H1 (cell line): Measurements from ENCODE around the gene INPP5K. TPM values are rescaled to one million over a fixed set of nuclear protein-coding genes. Genes with fewer than 3 reads are reported as not detected.

Experiments
- CTCF ChIA-PET: fragments of 300-600 bp; sonication (Branson Sonifier 250); formaldehyde crosslinking; loops from one replicate; lab custom pipeline; 2021; ENCODE audit not compliant: partially characterized antibody; lab: Charles Lee
- POLR2A ChIA-PET: fragments of 300-600 bp; sonication (Branson Sonifier 250); formaldehyde crosslinking; loops from one replicate; lab custom pipeline; 2021; ENCODE audit warnings: inconsistent platforms; ENCODE audit not compliant: partially characterized antibody; lab: Charles Lee
- DNase-seq, 2 experiments: peaks; one replicate each; pipeline versions ENCODE4 v3.0.0 to v3.0.0-alpha.2; 2010 to 2022; ENCODE audit warnings: low spot score in 2 of 2, low read depth in 1 of 2, mixed read lengths in 1 of 2
- FAIRE-seq: peaks from 2 replicates; lab custom pipeline; 2011; peaks lifted over from hg19 to GRCh38; lab: Jason Lieb, UNC
- H2AFZ ChIP-seq: 2 replicates; pipeline ENCODE4 v1.8.1; 2012; ENCODE audit warnings: low read length, inconsistent platforms
- H2AK5ac ChIP-seq: 2 replicates; pipeline ENCODE4 v1.6.1; 2013; ENCODE audit warnings: low read depth, low read length
- H2BK120ac ChIP-seq: replicated peaks from 2 replicates; pipeline ENCODE3; 2013; ENCODE audit warnings: low read depth, low read length, inconsistent platforms
- H2BK12ac ChIP-seq: 2 replicates; pipeline ENCODE4 v1.6.1; 2013; ENCODE audit warnings: low read depth, low read length
- H2BK15ac ChIP-seq: 2 replicates; pipeline ENCODE4 v1.6.1; 2013; ENCODE audit warnings: low read length
- H2BK20ac ChIP-seq: 2 replicates; pipeline ENCODE4 v1.6.1; 2013; ENCODE audit warnings: low read length
- H2BK5ac ChIP-seq: 2 replicates; pipeline ENCODE4 v1.6.1; 2013; ENCODE audit warnings: low read depth, low read length
- H3K14ac ChIP-seq: 2 replicates; pipeline ENCODE4 v1.6.1; 2013; ENCODE audit warnings: inconsistent platforms; ENCODE audit not compliant: insufficient read length
- H3K18ac ChIP-seq: 2 replicates; pipeline ENCODE4 v1.6.1; 2013; ENCODE audit warnings: low read length; ENCODE audit errors: extremely low read depth
- H3K23ac ChIP-seq: 2 replicates; pipeline ENCODE4 v1.6.1; 2013; ENCODE audit warnings: inconsistent platforms; ENCODE audit not compliant: insufficient read length
- H3K23me2 ChIP-seq: 2 replicates; pipeline ENCODE4 v1.6.1; 2013; ENCODE audit warnings: low read depth, low read length
- H3K27ac ChIP-seq: 2 replicates; pipeline ENCODE4 v1.6.1; 2011; ENCODE audit warnings: low read depth, low read length, inconsistent platforms
- H3K27me3 ChIP-seq, 4 experiments: replicated peaks in 1 of 4; 1 replicate in 1 of 4; 2 replicates in 3 of 4; pipeline versions ENCODE4 v1.6.1 to v1.8.1; 2011 to 2013; ENCODE audit warnings: low read length in 3 of 4, mild to moderate bottlenecking in 3 of 4, inconsistent platforms in 2 of 4, mixed read lengths in 2 of 4, moderate library complexity in 1 of 4; ENCODE audit not compliant: control insufficient read depth in 3 of 4, insufficient read depth in 3 of 4; ENCODE audit errors: extremely low read depth in 1 of 4
- H3K36me3 ChIP-seq, 4 experiments: 2 replicates each; pipeline versions ENCODE4 v1.6.1 to v1.8.1; 2011 to 2013; ENCODE audit warnings: mild to moderate bottlenecking in 4 of 4, low read length in 3 of 4, moderate library complexity in 2 of 4, control low read depth in 1 of 4, inconsistent platforms in 1 of 4; ENCODE audit not compliant: insufficient read depth in 4 of 4, control insufficient read depth in 2 of 4
- H3K4ac ChIP-seq: replicated peaks from 2 replicates; pipeline ENCODE3; 2013; ENCODE audit warnings: low read length, low read depth, mixed read lengths, inconsistent platforms; ENCODE audit not compliant: insufficient read length
- H3K4me1 ChIP-seq, 4 experiments: replicated peaks in 1 of 4; 1 replicate in 1 of 4; 2 replicates in 3 of 4; pipeline versions ENCODE4 v1.6.1 to v1.8.1; 2011 to 2013; ENCODE audit warnings: low read length in 3 of 4, inconsistent platforms in 2 of 4, mixed read lengths in 1 of 4; ENCODE audit not compliant: insufficient read depth in 4 of 4, control insufficient read depth in 3 of 4
- H3K4me2 ChIP-seq, 2 experiments: 2 replicates each; pipeline versions ENCODE4 v1.6.1 to v1.8.1; 2011 to 2013; ENCODE audit warnings: low read depth in 2 of 2, low read length in 2 of 2, control low read depth in 1 of 2, inconsistent platforms in 1 of 2, mild to moderate bottlenecking in 1 of 2; ENCODE audit not compliant: insufficient read depth in 1 of 2
- H3K4me3 ChIP-seq, 4 experiments: fragments of 200-600, 300-600 bp in 1 of 4; sonication (generic), shearing (Covaris generic), sonication (Bioruptor Twin) in 1 of 4; 2 replicates each; pipeline versions ENCODE4 v1.5.1 to v1.8.1; 2011 to 2016; ENCODE audit warnings: low read length in 4 of 4, low read depth in 3 of 4, control low read depth in 2 of 4, inconsistent platforms in 2 of 4, mild to moderate bottlenecking in 2 of 4, mixed read lengths in 1 of 4, moderate library complexity in 1 of 4; ENCODE audit not compliant: insufficient read depth in 2 of 4; ENCODE audit errors: extremely low read depth in 1 of 4
- H3K56ac ChIP-seq: replicated peaks from 2 replicates; pipeline ENCODE3; 2013; ENCODE audit warnings: low read depth, mild to moderate bottlenecking, mixed read lengths, low read length, inconsistent platforms; ENCODE audit not compliant: insufficient read length
- H3K79me1 ChIP-seq: 2 replicates; pipeline ENCODE4 v1.6.1; 2013; ENCODE audit warnings: low read depth, low read length, control low read depth
- H3K79me2 ChIP-seq, 2 experiments: 2 replicates each; pipeline versions ENCODE4 v1.6.1 to v1.8.1; 2012 to 2013; ENCODE audit warnings: low read length in 2 of 2, mild to moderate bottlenecking in 2 of 2, inconsistent platforms in 1 of 2; ENCODE audit not compliant: insufficient read depth in 2 of 2, control insufficient read depth in 1 of 2
- H3K9ac ChIP-seq, 4 experiments: replicated peaks in 1 of 4; 1 replicate in 1 of 4; 2 replicates in 3 of 4; pipeline versions ENCODE4 v1.6.1 to v1.8.1; 2011 to 2013; ENCODE audit warnings: low read depth in 3 of 4, low read length in 3 of 4, control low read depth in 2 of 4, mild to moderate bottlenecking in 2 of 4, moderate library complexity in 2 of 4, inconsistent platforms in 1 of 4; ENCODE audit errors: extremely low read depth in 1 of 4
- H3K9me3 ChIP-seq, 2 experiments: 2 replicates each; pipeline versions ENCODE4 v1.6.1 to v1.8.1; 2012 to 2013; ENCODE audit warnings: mild to moderate bottlenecking in 2 of 2, moderate library complexity in 2 of 2, control low read depth in 1 of 2, inconsistent platforms in 1 of 2, low read depth in 1 of 2, low read length in 1 of 2, mixed read lengths in 1 of 2; ENCODE audit not compliant: insufficient read depth in 2 of 2
- H4K20me1 ChIP-seq, 2 experiments: replicated peaks in 1 of 2; 2 replicates each; pipeline versions ENCODE3 to v1.8.1; 2011 to 2013; ENCODE audit warnings: inconsistent platforms in 2 of 2, low read length in 2 of 2, mild to moderate bottlenecking in 1 of 2; ENCODE audit not compliant: insufficient read depth in 2 of 2, control insufficient read depth in 1 of 2
- H4K5ac ChIP-seq: 2 replicates; pipeline ENCODE4 v1.6.1; 2013; ENCODE audit warnings: low read length, low read depth, mixed read lengths, inconsistent platforms; ENCODE audit not compliant: insufficient read length
- H4K8ac ChIP-seq: 2 replicates; pipeline ENCODE4 v1.8.0; 2013; ENCODE audit warnings: mild to moderate bottlenecking, moderate library complexity, low read length, inconsistent platforms; ENCODE audit not compliant: insufficient read depth; ENCODE audit errors: extremely low read depth
- H4K91ac ChIP-seq: replicated peaks from 2 replicates; pipeline ENCODE3; 2013; ENCODE audit warnings: low read length, mixed read lengths, inconsistent platforms; ENCODE audit not compliant: insufficient read length
- PHF8 ChIP-seq: fragments of 200-600 bp; sonication (generic); conservative IDR thresholded peaks from 2 replicates; pipeline ENCODE4 v1.7.1; 2012; ENCODE audit warnings: low read depth, mild to moderate bottlenecking, inconsistent platforms, low read length, moderate library complexity
- POLR2A ChIP-seq, 2 experiments: IDR thresholded peaks; 1 replicate in 1 of 2; 2 replicates in 1 of 2; pipeline ENCODE4 v1.6.1; 2011; ENCODE audit warnings: low read depth in 2 of 2, low read length in 2 of 2, mild to moderate bottlenecking in 2 of 2; ENCODE audit errors: control extremely low read depth in 1 of 2
- WGBS, 2 experiments: shearing (Covaris generic) in 1 of 2; methylation state at CpG; one replicate each; pipeline versions ENCODE4 v1.1.6 to v1.1.7; 2013 to 2015; ENCODE audit warnings: low lambda C conversion rate in 2 of 2, mixed read lengths in 2 of 2, inconsistent platforms in 1 of 2, low coverage in 1 of 2, missing lambda C conversion rate in 1 of 2; ENCODE audit not compliant: insufficient replicate concordance in 2 of 2, insufficient coverage in 1 of 2, insufficient read length in 1 of 2; ENCODE audit errors: extremely low coverage in 1 of 2, missing lambda C conversion rate in 1 of 2; 5-methylcytosine and 5-hydroxymethylcytosine counted together
- polyA plus RNA-seq, 7 experiments: library from polyadenylated mRNA; depleted of rRNA in 3 of 7; stranded (reverse) in 5 of 7; unstranded in 2 of 7; fragments of >200 nt in 5 of 7; fragments of 200-250 nt in 2 of 7; gene quantifications; 1 replicate in 5 of 7; 2 replicates in 1 of 7; 4 replicates in 1 of 7; pipeline versions ENCODE4 v1.2.1 to v1.2.3, GENCODE V29; 2011 to 2013; ENCODE audit warnings: missing spikeins in 2 of 7, mixed read lengths in 2 of 7
- total RNA-seq: library from RNA; stranded (reverse); fragmentation: NEBNext Ultra II Directional; extraction: Animal tissue kit (Norgen Biotek cat#: 25700); gene quantifications from 2 replicates; pipeline ENCODE4 v1.2.1, GENCODE V29; 2021

The INPP5K gene
- total and polyA plus RNA-seq, 2 of the 8 experiments (the other 6 are each of a cell fraction or from before 2014, with no cell fraction given) = 21.0 to 24.1 TPM

DNA sequence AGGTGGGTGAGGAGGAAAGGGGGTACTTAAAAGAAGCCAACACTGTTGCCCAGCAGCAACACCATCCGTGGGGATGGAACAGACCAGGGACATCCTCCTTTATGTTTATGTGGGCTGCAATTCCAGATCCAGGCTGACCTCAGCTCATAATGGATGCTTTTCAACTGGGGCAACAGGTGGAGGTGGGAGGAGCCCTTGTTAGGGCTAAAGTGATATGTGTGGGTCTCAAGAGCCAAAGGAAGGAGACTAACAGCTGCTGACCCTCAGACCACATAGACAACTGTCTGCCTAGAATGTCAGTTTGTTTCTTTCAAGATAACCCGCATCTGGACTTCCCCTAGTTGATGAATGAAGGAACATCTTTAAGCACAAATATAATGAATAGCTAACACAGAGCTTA, 2.0 kb upstream of the INPP5K start:
- no peak overlapping the region for H2BK20ac ChIP-seq
- no peaks in the 10 kb centered on the region for H3K27me3 ChIP-seq
- peaks cover 0 to 6% (median 3%) of the 10 kb centered on the region in 4 experiments; a peak in 5 of 7 replicates for H3K4me1 ChIP-seq
- no peak overlapping the region for H4K5ac ChIP-seq
- no peak overlapping the region for H2AK5ac ChIP-seq
- no peak overlapping the region for H2BK5ac ChIP-seq
- no peak overlapping the region for H3K23ac ChIP-seq
- no peaks in the 10 kb centered on the region for H3K9me3 ChIP-seq
- H2AFZ ChIP-seq = no peak overlapping the region
- H3K79me1 ChIP-seq = peaks cover 8% of the 10 kb centered on the region; the same call in 1 of the 2 replicates
- no peak overlapping the region for H3K4me3 ChIP-seq
- no peak overlapping the region for H3K27ac ChIP-seq
- TF ChIP-seq PHF8 (no peak), POLR2A (IDR thresholded peaks at IDR 0.05; ENCODE audit: control extremely low read depth in 1 of 2, low read depth in 2 of 2, low read length in 2 of 2) (0 out of 3 replicates have a peak, but pooled peaks of 1 of the 2 experiments have one; percentile 42)
- no peak overlapping the region for H2BK120ac ChIP-seq
- H3K9ac ChIP-seq = no peak overlapping the region
- ChIA-PET CTCF (interaction anchor here (1.0 to 4.3 kb wide), 4 partner anchors 8 to 111 kb away, joined by 3 to 52 read pairs (median 4); partner anchors contain the start of gene SLC43A2), POLR2A (interaction anchor here (0.8 to 5.2 kb wide), 7 partner anchors 10 to 117 kb away, joined by 3 to 30 read pairs (median 5); partner anchors contain the start of gene MYO1C)
- H2BK12ac ChIP-seq = no peak overlapping the region
- H3K18ac ChIP-seq = no peak overlapping the region
- WGBS, 2 experiments = 93% methylated on average over 2 of the region's 2 CpGs; no CpG with 5 or more reads in 1 of the 2 experiments
- H3K36me3 ChIP-seq = peaks cover 0 to 9% (median 1%) of the 10 kb centered on the region in 4 experiments; a peak in 3 of 8 replicates
- H3K79me2 ChIP-seq = no peaks in the 10 kb centered on the region
- H4K8ac ChIP-seq = no peak overlapping the region
- no peak overlapping the region for H3K14ac ChIP-seq
- no peak overlapping the region for H3K4ac ChIP-seq
- H2BK15ac ChIP-seq = no peak overlapping the region
- DNase-seq = no peak
- H4K91ac ChIP-seq = no peak overlapping the region
- no peak for FAIRE-seq
- peaks cover 6% of the 10 kb centered on the region; the same call in 1 of the 2 replicates for H3K23me2 ChIP-seq
- H3K56ac ChIP-seq = no peak overlapping the region
- no peak overlapping the region; a peak in 1 of 4 replicates for H3K4me2 ChIP-seq
- peaks cover 2 to 3% of the 10 kb centered on the region in 2 experiments for H4K20me1 ChIP-seq
